Esophagus muscularis mucosa (tissue), 4 donors: Measurements from ENCODE around the gene ESYT2.
"Not testable (repeated sequence)": the region's sequence is repeated elsewhere in the genome, so short reads cannot be mapped to it uniquely, and the experiment has no call there.

Experiments used
- CTCF ChIP-seq, 3 experiments: fragments of 200-600 bp in 2 of 3; fragments of 450-650 bp in 1 of 3; sonication (generic) in 2 of 3; IDR thresholded peaks; one replicate each; pipeline ENCODE4 v1.5.1; 2017 to 2019; ENCODE audit warnings: antibody characterized with exemption in 3 of 3, mild to moderate bottlenecking in 2 of 3, moderate library complexity in 1 of 3
- EP300 ChIP-seq: sonication (generic); formaldehyde crosslinking; IDR thresholded peaks from one replicate; pipeline ENCODE4 v1.6.1; 2017; ENCODE audit warnings: antibody characterized with exemption
- POLR2A ChIP-seq: fragments of 450-650 bp; IDR thresholded peaks from one replicate; pipeline ENCODE4 v1.6.1; 2017; ENCODE audit warnings: antibody characterized with exemption, moderate library complexity, mild to moderate bottlenecking, low read depth

GRCh38 chr7:158697597-158697996 lies 131.7 kb downstream of the ESYT2 start:
- not testable (repeated sequence) for TF ChIP-seq CTCF (IDR thresholded peaks at IDR 0.05); POLR2A; EP300
